A673 (cell line): ENCODE results near the gene SPEF2. TPM values are rescaled to one million over a fixed set of nuclear protein-coding genes. Genes with fewer than 3 reads are reported as not detected.

Source experiments
- BruUV-seq: library from RNA; stranded (reverse); fragments of 400-500 nt; replicated peaks from 2 replicates; lab custom pipeline; 2021; lab: Mats Ljungman, UMichigan
- CTCF ChIA-PET: fragments of 300-600 bp; sonication (Branson Sonifier 250); formaldehyde crosslinking; loops from one replicate; lab custom pipeline; 2022; ENCODE audit warnings: antibody characterized with exemption; lab: Charles Lee
- POLR2A ChIA-PET: fragments of 300-600 bp; sonication (Branson Sonifier 250); formaldehyde crosslinking; loops from one replicate; lab custom pipeline; 2022; ENCODE audit warnings: antibody characterized with exemption; ENCODE audit not compliant: low non-redundant PET; lab: Charles Lee
- DNase-seq: peaks from one replicate; pipeline ENCODE4 v3.0.0-alpha.2; 2015; ENCODE audit warnings: low spot score
- H3K27ac ChIP-seq: fragments of 200-600 bp; sonication (generic); 2 replicates; pipeline ENCODE4 v1.5.1; 2016; ENCODE audit warnings: mixed run types, low read depth, mild to moderate bottlenecking, mixed read lengths, antibody characterized with exemption, low read length; ENCODE audit not compliant: poor library complexity, severe bottlenecking
- H3K27me3 ChIP-seq: fragments of 200-600 bp; sonication (generic); replicated peaks from 2 replicates; pipeline ENCODE4 v1.6.1; 2017; ENCODE audit warnings: mixed run types, low read depth, mild to moderate bottlenecking, mixed read lengths, antibody characterized with exemption, low read length; ENCODE audit not compliant: insufficient read depth, poor library complexity
- H3K36me3 ChIP-seq: fragments of 200-600 bp; sonication (generic); 2 replicates; pipeline ENCODE4 v1.6.1; 2016; ENCODE audit warnings: mixed run types, mild to moderate bottlenecking, mixed read lengths, antibody characterized with exemption, low read length; ENCODE audit not compliant: insufficient read depth, poor library complexity, severe bottlenecking
- H3K4me1 ChIP-seq: fragments of 200-600 bp; sonication (generic); 2 replicates; pipeline ENCODE4 v1.6.1; 2017; ENCODE audit warnings: mixed run types, mild to moderate bottlenecking, mixed read lengths, antibody characterized with exemption, low read length; ENCODE audit not compliant: insufficient read depth, poor library complexity, severe bottlenecking
- H3K4me3 ChIP-seq: fragments of 200-600 bp; sonication (generic); 2 replicates; pipeline ENCODE4 v1.5.1; 2016; ENCODE audit warnings: low read depth, mixed run types, mild to moderate bottlenecking, mixed read lengths, low read length; ENCODE audit not compliant: poor library complexity, severe bottlenecking
- H3K9me3 ChIP-seq: fragments of 200-600 bp; sonication (generic); 2 replicates; pipeline ENCODE4 v1.6.1; 2016; ENCODE audit warnings: mixed run types, low read depth, mild to moderate bottlenecking, mixed read lengths, antibody characterized with exemption, low read length; ENCODE audit not compliant: poor library complexity, severe bottlenecking
- CTCF ChIP-seq: fragments of 300-800, 200-600 bp; sonication (generic); conservative IDR thresholded peaks from 2 replicates; pipeline ENCODE4 v1.5.1; 2017; ENCODE audit warnings: low read depth, mild to moderate bottlenecking, antibody characterized with exemption, low read length, moderate library complexity, mixed read lengths
- EZH2 ChIP-seq: fragments of 200-600 bp; sonication (generic); IDR thresholded peaks from 2 replicates; pipeline ENCODE4 v1.6.1; 2017; ENCODE audit warnings: borderline replicate concordance, low read depth, mild to moderate bottlenecking, mixed read lengths, antibody characterized with exemption, low read length; ENCODE audit not compliant: poor library complexity, severe bottlenecking
- intact Hi-C: fragments of 100-400 bp; cut with micrococcal nuclease; formaldehyde crosslinking; loops from one replicate; pipeline ENCODE4 v1.10.0; 2022; ENCODE audit not compliant: unreplicated experiment
- total RNA-seq: library from RNA; stranded (reverse); gene quantifications from 2 replicates; pipeline ENCODE4 v1.2.3, GENCODE V29; 2021

The SPEF2 gene
- total RNA-seq, 1 experiment from 2014 or later, result 1.5 TPM

GRCh38 chr5:35707659-35708058 is 90.0 kb downstream of the SPEF2 start:
- Histone ChIP-seq H3K4me3 (no peak overlapping the region), H3K4me1 (no peaks in the 10 kb centered on the region), H3K27me3 (no peaks in the 10 kb centered on the region), H3K36me3 (no peaks in the 10 kb centered on the region), H3K9me3 (no peaks in the 10 kb centered on the region), H3K27ac (no peak overlapping the region)
- no peak for DNase-seq
- no peak for TF ChIP-seq EZH2
- no peak for TF ChIP-seq CTCF
- BruUV-seq, result no TSS peak
- ChIA-PET CTCF (no interaction called here), POLR2A (no interaction called here)
- intact Hi-C loops, result no loop called here

GRCh38 chr5:35709688-35710087 is 92.0 kb downstream of the SPEF2 start:
- no TSS peak for BruUV-seq
- no peaks in the 10 kb centered on the region for H3K36me3 ChIP-seq
- no peaks in the 10 kb centered on the region for H3K4me1 ChIP-seq
- no peaks in the 10 kb centered on the region for H3K27me3 ChIP-seq
- CTCF ChIA-PET, result no interaction called here
- H3K27ac ChIP-seq, result no peak overlapping the region
- no peaks in the 10 kb centered on the region for H3K9me3 ChIP-seq
- TF ChIP-seq CTCF (no peak), EZH2 (no peak)
- H3K4me3 ChIP-seq, result no peak overlapping the region
- DNase-seq, result no peak
- POLR2A ChIA-PET, result no interaction called here
- intact Hi-C loops, result no loop called here

- DNase-seq, result no peak
- CTCF ChIA-PET, result no interaction called here
- TF ChIP-seq EZH2 (no peak), CTCF (no peak)
- BruUV-seq, result no TSS peak
- H3K4me1 ChIP-seq, result no peaks in the 10 kb centered on the region
- POLR2A ChIA-PET, result no interaction called here
- no peak overlapping the region for H3K27ac ChIP-seq
- H3K9me3 ChIP-seq, result no peaks in the 10 kb centered on the region
- H3K36me3 ChIP-seq, result no peaks in the 10 kb centered on the region
- intact Hi-C loops, result no loop called here
- no peaks in the 10 kb centered on the region for H3K27me3 ChIP-seq
- H3K4me3 ChIP-seq, result no peak overlapping the region
Measured at GRCh38 chr5:35717718-35718117, 100.1 kb downstream of the SPEF2 start.
